SK-N-MC (cell line): ENCODE results near the gene RAB11B.

Experiments
- EZH2 ChIP-seq: fragments of 200-600 bp; sonication (generic); IDR thresholded peaks from one replicate; pipeline ENCODE4 v1.6.1; 2017; ENCODE audit warnings: antibody characterized with exemption
- FOXP2 ChIP-seq: optimal IDR thresholded peaks from 2 replicates; pipeline ENCODE3; 2011; ENCODE audit warnings: mild to moderate bottlenecking, moderate library complexity; ENCODE audit not compliant: insufficient read depth; ENCODE audit errors: extremely low read length, control extremely low read depth
- POLR2AphosphoS5 ChIP-seq: IDR thresholded peaks from 2 replicates; pipeline ENCODE4 v1.6.1; 2012; ENCODE audit warnings: mild to moderate bottlenecking, low read depth, low read length, borderline replicate concordance

- TF ChIP-seq POLR2AphosphoS5 (no peak), EZH2 (no peak), FOXP2 (no peak)
Observed at GRCh38 chr19:8366961-8367326, 23.2 kb upstream of the RAB11B start.
